Activated T-cell treated with anti-CD3 and anti-CD28 coated beads for 24 hours (primary cell): Measurements from ENCODE around the gene ADAMTS2.

Source experiments
- DNase-seq: peaks from one replicate; pipeline ENCODE4 v3.0.0-alpha.2; 2020; ENCODE audit warnings: low read depth

Gene ADAMTS2

DNA sequence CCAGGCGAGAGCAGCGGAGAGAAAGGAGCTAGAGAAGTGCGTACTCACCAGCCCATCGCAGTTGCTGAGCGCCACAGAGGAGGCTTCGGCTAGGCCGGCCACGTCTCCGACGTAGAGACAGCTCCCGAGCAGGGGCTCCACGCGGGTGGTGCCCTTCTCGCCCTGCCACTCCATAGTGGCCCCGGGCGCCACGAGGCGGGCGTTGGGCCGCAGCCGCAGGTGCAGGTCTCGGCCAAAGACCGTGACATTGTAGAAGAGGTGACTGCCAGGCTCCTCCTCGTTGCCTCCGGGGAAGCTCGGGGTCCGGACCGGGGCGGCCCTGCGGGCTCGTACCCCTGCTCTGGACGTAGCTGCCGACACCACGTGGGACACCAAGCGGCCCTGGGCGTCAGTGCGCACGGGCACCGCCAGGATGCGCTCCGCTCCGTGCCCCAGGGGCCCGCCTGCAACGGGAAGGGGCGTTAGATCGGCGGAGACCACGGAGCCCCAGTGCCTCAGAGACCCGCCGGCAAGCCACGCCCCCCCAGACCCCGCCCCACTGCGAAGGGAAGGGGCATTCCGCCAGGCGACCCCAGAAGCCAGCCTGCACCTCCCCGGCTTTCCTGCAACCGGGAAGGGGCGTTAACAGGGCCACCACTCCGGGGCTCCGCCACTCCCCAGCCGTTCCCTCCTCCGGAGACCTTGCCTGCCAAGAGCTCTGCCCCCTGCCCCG lies 1.4 kb downstream of the ADAMTS2 start:
- no peak for DNase-seq

DNA sequence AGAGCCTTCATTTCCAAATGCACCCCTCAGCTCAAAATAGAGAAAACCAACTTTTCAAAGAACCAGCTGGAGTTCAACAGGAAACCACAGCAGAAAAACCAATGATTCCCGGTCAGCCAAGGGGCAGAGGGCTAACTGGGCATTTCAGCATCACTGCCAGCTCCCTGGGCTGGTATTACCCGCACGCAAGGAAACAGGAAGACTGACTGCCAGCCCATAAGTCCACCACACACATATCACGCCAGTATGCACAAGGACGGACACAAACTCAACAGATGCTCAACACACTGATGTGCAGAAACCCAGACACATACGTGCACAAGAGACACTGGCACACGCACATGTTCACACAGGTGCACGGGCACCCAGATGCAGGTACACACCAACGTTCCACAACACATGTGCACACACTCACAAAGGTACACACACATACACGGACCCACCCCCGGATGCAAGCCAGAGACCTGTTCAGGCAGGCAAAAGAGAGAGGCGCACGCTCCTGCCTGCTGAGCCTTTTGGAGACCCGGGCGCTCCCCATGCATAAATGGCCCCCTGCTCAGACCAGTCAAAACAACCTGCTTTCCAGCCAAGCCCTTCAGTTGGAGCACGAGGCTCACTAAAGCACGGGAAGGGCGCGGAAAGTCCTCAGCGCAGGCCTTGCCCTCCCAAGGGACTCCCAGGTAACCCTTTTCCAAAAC lies 2.1 kb downstream of the ADAMTS2 start:
- DNase-seq = no peak

DNA sequence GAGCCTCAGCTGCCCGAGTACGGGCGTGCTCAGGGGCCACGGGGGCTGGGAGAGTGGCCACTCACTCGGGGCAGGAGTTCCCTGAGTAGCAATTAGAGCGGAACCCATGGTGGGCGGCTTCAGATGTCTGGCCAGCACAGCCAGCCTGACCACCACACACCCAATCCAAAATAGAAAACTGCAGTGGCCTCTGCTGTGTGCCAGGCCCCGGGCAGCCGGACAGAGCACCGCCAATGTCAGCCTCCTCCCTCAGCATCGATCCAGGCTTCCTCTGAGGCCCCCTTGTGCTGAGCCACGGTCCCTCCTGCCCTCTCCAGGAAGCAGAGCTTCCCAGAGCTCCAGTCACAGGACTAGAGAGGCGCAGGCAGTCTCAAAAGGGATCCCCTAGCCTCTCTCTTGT lies 2.7 kb downstream of the ADAMTS2 start:
- DNase-seq = no peak

DNA sequence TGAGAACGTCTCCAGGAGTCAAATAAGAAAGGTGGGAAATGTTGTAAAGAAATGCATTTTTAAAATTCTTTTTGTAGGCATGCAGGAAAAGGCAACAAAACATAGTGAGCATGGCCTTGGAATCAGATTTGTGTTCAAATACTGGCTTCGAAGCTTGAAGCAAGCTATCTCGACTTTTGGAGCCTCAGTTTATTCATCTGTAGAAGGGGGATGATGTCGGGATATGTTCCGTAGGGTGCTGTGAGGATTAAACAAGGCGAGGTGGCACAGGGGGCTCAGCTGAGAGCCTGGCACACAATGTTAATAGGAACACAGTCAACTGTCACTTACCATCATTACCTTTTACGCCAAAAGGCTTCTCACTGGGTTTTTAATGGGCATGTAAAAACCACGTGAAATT lies 4.8 kb downstream of the ADAMTS2 start:
- DNase-seq = no peak

DNA sequence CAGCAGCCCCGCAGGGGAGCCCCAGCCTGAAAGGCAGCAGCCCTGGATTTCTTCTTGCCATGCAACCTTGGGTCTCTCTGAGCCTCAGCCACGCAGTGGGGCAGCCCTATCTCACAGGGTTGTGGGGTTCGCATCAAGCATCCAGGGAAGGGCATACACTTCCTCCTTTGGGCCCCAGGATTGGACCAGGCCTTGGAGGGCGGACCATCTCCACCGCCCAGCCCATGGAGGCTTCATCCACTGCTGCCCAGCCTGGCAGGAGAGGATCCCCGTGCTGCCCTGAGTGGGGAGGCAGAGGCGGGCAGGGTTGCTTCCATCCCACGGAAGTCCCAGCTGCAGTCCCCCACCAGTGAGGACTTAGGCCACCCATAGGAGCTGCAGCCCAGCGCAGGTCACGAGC lies 5.3 kb downstream of the ADAMTS2 start:
- DNase-seq = no peak

DNA sequence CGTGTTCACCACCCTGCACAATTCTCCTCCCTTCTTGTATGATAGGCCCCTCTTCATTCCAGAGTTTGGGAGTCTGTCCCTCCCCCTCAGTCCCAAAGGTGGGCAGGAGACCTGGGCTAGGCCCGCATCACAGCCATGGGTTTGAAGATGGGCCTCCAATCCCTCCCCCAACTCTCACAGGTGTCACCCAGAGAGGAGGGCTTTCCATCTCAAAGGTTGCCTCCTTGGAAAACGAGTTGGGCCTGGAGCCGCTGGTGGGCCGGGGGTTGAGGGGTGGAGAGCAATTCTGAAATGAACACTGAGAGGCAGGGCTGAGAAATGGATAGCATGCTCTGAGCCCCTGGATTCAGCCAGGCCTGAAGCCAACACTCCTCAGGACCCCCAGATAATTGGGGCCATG lies 6.2 kb downstream of the ADAMTS2 start:
- no peak for DNase-seq

DNA sequence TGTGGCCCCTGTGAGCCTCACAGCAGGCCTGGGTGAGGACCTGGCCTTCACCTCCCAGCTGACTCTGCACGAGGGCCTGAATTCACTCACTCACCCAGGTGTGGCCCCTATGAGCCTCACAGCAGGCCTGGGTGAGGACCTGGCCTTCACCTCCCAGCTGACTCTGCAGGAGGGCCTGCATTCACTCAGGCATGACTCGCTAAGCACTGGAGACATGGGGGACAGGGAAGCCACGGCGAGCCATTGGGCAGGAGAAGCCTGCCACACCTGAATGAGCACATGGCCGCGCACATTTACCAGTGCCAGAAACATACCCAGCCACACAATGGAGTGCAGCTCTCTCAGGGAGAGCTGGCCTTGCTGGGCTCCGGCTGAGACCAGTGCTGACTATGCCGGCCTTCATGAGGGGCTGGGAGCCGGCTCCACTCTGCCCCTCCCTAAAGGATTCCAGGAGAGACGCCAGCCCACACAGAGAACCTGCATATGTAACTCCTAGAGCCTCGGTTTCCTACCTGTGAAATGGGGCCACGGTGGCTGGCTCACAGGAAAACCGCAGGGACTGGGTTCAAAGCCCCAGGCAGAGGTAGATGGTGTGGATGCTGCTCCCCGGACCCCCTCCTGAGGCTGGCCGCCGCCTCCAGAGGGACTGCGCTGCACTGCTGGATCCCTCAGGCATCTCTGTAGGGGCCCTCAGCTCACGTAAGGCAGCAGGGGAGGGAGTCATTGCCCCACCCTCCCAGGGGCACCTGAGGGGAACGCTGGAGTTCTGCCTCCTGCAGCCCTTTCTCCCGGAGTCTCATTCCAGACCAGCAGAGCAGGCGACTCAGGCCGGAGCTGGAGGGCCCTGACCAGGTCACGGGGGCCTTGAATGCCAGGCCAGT lies 7.2 kb downstream of the ADAMTS2 start:
- no peak for DNase-seq

DNA sequence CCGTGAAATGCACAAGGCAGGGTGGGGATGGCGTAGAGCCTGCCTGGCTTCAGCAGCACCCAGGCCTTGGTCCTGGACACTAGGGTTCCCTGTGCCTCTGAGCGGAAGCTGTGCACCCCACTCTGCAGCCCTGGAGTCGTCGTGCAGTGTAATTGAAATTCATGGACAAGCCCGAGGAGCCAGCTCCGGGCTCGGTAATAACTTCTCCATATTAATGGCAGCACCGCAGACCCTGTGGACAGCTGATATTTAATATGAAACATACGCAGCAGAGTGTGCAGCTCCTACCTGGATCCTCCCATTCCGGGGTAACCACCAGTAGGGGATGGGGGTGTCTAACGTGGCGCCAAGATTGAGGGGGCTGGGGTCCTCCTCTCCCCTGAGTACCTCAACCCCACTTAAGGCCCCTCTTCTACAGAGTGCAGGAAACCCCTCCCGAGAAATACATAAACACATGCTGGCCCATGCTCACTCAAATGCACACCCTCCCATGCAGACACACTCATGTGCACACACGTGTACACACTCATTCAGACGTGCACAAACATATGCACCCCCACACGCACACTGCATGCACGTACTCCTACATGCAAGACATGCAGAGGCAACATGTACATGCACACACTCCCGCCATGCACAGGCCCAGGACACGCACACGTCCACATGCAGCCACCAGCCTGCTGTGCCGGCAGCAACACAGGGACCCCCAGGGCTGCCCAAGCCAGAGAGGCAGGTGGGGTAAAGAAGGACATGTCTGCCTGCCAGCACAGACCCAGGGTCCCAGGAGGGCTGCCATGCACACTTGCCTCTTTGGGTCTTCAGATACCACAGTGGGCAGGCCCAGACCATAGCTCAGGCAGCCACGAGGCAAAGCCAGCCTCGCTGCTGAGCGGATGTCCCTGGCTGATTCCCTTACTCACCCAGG lies 8.1 kb downstream of the ADAMTS2 start:
- DNase-seq = no peak

DNA sequence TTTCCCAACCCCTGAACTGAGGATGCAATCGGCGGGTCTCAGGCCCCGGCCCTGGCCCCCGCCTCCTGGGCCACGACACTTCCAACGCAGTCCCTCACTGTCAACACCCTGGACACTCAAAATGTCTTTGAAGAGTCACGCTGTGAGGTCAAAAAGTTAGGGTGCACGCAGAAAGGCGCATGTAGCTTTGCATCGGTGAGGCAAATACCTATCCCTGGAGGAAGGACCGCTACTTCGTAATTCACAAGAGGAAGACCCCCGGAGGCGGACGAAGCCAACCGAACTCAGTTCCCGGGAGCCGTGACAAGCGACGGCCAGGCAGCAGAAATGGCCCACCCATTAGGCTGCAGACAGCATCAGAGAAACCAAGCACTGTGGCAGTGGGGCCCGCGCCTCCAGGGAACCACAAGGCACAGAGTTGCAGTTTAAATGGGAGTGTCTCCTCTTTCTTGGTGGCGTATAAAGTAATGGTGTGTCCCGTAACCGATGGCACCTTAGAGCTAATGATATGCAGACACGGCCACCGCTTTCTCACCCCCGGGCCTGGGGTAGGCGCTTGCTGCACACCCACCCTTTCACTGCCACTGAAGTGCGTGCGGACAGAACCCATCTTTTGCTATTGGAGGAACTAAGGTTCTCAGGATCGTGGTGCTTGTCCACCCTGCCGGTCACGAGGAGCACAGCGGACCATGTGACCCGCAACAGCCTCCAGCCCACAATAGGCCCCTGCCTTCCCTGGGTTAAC lies 9.0 kb downstream of the ADAMTS2 start:
- no peak for DNase-seq

DNA sequence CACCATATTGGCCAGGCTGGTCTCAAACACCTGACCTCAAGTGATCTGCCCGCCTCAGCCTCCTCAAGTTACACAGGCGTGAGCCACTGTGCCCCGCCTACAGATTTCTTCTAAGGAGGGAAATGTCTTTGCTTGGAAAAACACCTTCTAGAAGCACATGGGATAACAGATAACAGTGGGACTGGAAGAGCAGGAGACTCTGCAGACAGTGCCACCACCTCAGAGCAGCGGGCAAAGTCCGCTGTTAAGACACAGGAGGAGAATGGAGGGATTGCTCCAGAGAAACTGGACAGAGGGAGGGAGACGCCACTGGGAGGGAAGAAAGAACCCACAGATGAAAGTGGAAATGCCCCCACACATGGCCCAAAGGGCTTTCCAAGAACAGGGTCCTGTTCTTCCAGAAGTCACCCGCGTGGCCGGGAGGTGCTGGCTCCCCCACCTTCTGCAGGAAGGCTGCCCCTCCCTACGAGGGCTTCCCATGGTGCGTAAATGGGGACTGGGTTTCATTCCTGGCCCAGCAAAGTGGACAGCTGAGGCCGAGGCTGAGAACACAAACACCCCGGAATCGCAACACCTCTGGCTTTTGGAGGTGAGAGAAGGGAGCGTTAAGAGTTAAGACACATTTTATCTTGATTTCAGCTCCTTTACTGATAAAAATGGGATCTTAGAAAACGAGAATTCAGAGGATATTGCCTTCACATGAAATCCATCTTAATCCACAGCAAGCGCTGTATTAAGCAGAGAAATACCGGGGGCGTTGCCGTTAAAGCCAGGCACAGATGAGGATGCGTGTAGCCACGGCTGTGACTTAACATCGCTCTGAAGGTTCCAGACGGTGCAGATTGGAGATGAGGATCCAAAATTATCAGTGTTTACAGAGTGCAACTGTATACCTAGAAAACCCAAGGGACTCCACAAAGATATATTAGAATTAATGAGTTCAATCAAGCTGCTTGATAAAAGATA lies 11.2 kb downstream of the ADAMTS2 start:
- DNase-seq = no peak

DNA sequence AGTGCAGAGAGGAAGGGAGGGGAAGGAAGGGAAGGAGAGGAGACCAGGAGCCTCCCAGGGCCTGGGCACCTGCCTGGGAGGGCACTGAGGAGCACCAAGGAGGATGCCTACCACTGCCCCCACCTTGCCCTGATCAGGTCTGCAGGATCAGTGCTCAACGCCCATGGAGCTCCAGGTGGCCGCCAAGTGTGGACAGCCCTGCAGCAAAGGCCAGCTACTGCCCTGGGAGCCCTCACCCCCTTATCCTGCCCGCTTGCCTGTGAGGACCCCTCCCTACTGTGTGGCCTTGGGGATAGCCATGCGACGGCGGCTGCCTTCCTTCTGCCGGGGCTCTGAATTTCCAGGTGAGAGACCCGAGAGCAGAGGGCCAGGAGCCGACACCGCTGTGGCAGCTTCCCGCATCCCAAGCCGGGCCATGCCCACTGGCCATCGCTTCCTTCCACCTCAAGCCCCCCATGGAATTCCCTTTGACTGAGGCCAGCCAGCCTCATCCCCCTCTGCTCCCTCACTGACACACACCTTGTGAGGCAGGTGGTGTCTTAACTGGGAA lies 12.4 kb downstream of the ADAMTS2 start:
- DNase-seq = no peak

DNA sequence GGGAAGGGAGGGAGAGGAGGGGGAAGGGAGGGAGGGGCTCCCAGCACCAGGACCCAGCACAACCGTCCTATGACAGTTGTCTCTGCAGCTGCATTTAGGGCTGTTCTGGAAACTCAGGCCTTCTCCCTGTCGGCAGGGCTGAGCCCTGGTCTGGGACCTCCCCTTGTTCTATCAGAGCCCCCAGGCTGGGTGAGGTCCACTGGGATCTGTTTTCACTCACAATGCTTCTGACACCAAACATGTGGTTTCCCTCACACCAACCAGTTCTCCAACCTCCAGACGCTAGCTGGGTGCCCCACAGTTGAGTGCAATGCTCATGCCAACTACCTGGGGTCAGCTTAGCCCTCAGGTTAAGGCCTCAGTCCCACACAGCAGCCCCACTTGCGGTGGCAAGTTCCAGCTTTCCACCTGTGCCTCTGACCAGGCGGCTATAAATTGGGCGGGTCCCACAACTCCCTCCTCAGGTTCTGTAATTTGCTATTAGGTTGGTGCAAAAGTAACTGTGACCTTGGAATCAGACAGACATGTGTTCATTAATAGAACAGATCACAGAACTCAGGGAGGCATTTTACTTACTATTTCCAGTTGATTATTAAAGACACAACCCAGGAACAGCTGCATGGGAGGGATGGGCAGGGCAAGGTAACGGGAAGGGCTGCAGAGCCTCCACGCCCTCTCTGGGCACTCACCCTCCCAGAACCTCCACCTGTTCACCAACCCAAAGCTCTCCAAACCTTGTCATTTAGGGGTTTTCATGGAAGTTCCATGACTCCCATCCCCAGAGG lies 13.5 kb downstream of the ADAMTS2 start:
- DNase-seq = no peak

DNA sequence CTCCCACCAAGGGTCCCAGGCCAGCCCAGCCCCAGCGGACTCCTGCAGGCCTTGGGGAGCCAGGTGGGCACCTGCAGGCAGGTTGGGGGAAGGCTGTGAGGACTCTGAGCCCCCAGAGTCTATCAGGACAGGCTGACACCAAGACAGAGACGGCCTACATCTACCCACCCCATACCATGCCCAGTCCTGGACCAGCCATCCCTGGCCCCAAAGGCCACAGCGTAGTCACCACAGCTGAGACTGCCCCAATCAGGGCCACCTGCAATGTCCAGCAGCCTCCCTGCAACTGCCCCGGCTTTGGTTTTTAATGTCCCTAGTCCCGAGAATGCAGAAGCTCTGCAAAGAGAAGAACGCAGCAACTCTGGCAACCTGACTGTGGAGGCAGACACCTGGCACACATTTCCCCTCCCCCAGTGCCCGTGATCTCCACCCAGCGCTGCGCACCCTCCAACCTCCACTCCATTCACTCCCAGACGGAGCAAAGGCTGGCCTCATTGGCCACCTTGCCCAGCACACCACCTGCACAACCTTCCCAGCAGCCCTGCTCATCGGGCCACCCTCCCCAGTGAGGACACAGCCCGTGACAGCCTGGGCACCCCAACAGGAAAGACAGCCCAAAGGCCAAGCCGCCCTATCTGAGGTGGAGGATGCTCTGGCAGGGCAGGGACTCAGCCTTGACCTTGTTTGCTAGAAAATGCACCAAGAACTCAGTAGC lies 14.9 kb downstream of the ADAMTS2 start:
- no peak for DNase-seq

DNA sequence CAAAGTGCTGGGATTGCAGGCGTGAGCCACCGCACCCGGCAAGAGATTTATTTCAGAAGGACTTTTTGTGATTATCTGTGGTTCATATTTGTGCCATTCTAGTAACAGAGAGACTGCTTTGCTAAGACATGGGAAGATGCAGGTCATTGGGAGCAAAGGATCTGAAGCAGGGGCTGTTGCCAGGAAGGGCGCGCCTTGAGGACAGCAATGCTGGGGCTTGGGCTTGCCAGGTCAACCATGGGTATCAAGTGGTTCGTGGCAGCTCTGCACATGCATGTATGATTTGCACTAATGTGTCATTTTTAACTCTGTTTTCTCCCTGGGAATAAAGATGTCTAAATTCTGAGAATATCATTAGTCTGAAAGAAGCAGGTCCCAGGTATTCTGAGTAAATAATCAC lies 17.0 kb downstream of the ADAMTS2 start:
- no peak for DNase-seq

DNA sequence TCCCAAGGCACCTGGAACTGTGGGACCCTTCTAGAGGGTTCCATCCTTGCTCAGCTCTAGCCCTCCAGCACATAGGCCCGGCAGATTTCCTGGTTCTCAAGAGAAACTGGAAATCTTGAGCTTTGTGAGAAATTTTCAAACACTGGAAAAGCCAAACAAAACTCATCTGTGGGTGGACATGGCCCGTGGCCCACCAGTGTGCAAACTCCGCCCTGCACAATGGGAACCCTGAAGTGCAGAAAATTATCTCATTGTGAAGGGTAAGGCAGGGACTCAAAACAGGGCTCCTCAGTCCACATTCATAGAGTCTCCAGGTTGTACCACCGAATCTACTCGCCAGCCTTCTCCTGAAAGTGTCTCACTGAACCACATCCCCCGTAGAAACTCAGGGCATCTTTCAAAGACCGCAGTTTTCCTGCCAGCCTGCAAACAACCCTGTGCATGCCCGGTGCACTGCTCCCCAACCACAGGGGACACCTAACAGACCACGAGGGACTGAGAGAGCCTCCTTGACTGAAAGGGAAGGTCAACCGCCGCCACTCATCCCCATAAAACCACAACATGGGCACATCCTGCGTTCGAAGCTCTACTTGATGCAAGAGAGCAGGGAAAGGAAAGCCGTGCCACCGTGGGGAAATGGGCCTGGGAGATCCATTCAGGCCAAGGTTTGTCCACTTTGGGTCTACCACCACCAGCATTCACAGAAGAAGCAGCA lies 18.1 kb downstream of the ADAMTS2 start:
- no peak for DNase-seq

DNA sequence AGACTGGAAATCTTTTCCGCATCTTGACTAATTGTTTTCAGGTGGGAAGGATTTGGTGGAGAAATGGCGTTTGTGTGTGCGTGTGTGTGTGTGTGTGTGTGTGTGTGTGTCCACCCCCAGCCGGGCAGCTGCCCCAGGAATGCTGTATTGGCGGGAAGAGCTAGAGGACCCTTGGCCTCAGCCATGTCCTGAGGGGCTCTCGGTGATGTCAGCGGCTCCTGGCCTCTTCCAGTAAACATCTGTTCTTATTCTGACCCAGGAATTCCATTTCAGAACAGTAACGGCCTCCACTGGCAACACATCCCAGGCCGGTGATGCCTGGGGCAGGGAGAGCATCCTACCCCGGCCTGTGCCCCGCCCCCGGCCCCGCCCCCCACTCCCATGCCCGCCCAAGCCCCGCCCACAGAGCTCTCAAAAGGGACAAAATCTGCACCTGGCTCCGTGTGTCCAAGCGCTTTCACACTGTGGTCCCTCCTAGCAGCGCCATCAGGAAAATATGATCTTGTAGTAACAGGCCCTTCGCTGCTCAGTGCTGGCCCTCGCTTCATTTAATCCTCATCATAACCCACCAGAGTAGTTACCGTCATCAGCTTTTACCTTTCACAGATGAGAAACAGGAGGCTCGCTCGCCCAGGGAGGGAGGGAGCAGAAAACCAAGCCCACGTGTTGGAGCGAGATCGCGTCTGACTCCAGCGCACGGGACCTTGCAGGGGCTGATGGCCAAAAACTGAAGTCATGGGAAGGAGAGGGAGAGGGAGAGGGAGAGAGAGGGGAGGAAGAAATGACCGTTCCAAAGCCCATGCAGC lies 18.9 kb downstream of the ADAMTS2 start:
- DNase-seq = no peak
